Measurements from ENCODE around the gene TCTN1.

- TF ChIP-seq POLR2A (IDR thresholded peaks at IDR 0.05) (no peak), CTCF (IDR thresholded peaks at IDR 0.05) (no peak), POLR2AphosphoS5 (IDR thresholded peaks at IDR 0.05) (no peak), EP300 (IDR thresholded peaks at IDR 0.05; ENCODE audit: low read depth) (no peak)
Observed at GRCh38 chr12:110667671-110668070, 53.7 kb downstream of the TCTN1 start.
